H9 (cell line): Measurements from ENCODE around the gene ITPR1. TPM values are rescaled to one million over a fixed set of nuclear protein-coding genes. Genes with fewer than 3 reads are reported as not detected.

Experiments used
- DNase-seq: peaks from one replicate; pipeline ENCODE4 v3.0.0-alpha.2; 2017
- H2AFZ ChIP-seq: one replicate; pipeline ENCODE4 v1.6.1; 2013; ENCODE audit warnings: mild to moderate bottlenecking, low read length, control low read depth, moderate library complexity
- H2AK5ac ChIP-seq: 2 replicates; pipeline ENCODE4 v1.6.1; 2013; ENCODE audit warnings: low read length, control low read depth, mixed read lengths; ENCODE audit not compliant: insufficient read length
- H2BK120ac ChIP-seq: one replicate; pipeline ENCODE4 v1.6.1; 2013; ENCODE audit warnings: low read depth, mild to moderate bottlenecking, low read length, control low read depth, inconsistent platforms; ENCODE audit not compliant: poor library complexity, severe bottlenecking
- H2BK12ac ChIP-seq: 2 replicates; pipeline ENCODE4 v1.6.1; 2013; ENCODE audit warnings: low read length, control low read depth, mixed read lengths, low read depth; ENCODE audit not compliant: insufficient read length
- H2BK15ac ChIP-seq: 2 replicates; pipeline ENCODE4 v1.6.1; 2013; ENCODE audit warnings: low read depth, low read length, control low read depth
- H2BK20ac ChIP-seq: one replicate; pipeline ENCODE4 v1.6.1; 2013; ENCODE audit warnings: low read depth, mild to moderate bottlenecking, low read length, control low read depth, inconsistent platforms; ENCODE audit not compliant: poor library complexity, severe bottlenecking
- H2BK5ac ChIP-seq: 2 replicates; pipeline ENCODE4 v1.6.1; 2013; ENCODE audit warnings: low read length, control low read depth, mixed read lengths; ENCODE audit not compliant: insufficient read length
- H3K14ac ChIP-seq: 2 replicates; pipeline ENCODE4 v1.6.1; 2013; ENCODE audit warnings: low read length, control low read depth; ENCODE audit not compliant: insufficient read depth
- H3K18ac ChIP-seq: 2 replicates; pipeline ENCODE4 v1.6.1; 2013; ENCODE audit warnings: low read depth, mild to moderate bottlenecking, mixed read lengths, low read length, control low read depth; ENCODE audit not compliant: insufficient read length
- H3K23ac ChIP-seq: 2 replicates; pipeline ENCODE4 v1.6.1; 2013; ENCODE audit warnings: low read length, control low read depth, mixed read lengths, low read depth; ENCODE audit not compliant: insufficient read length
- H3K23me2 ChIP-seq: 2 replicates; pipeline ENCODE4 v1.6.1; 2013; ENCODE audit warnings: low read depth, mild to moderate bottlenecking, mixed read lengths, low read length, control low read depth; ENCODE audit not compliant: insufficient read length, poor library complexity, severe bottlenecking
- H3K27ac ChIP-seq: 2 replicates; pipeline ENCODE4 v1.5.1; 2013; ENCODE audit warnings: low read length, control low read depth, mixed read lengths, low read depth; ENCODE audit not compliant: insufficient read length
- H3K27me3 ChIP-seq: 2 replicates; pipeline ENCODE4 v1.6.1; 2013; ENCODE audit warnings: low read length, control low read depth, inconsistent platforms; ENCODE audit not compliant: insufficient read depth
- H3K4ac ChIP-seq: 2 replicates; pipeline ENCODE4 v1.6.1; 2013; ENCODE audit warnings: low read depth, mild to moderate bottlenecking, control low read depth, inconsistent platforms, low read length, moderate library complexity
- H3K4me1 ChIP-seq: 2 replicates; pipeline ENCODE4 v1.6.1; 2013; ENCODE audit warnings: low read length, control low read depth, inconsistent platforms; ENCODE audit not compliant: insufficient read depth
- H3K4me2 ChIP-seq: 2 replicates; pipeline ENCODE4 v1.6.1; 2013; ENCODE audit warnings: low read length, control low read depth, mixed read lengths; ENCODE audit not compliant: insufficient read length, insufficient read depth
- H3K56ac ChIP-seq: 2 replicates; pipeline ENCODE4 v1.6.1; 2013; ENCODE audit warnings: low read depth, mild to moderate bottlenecking, mixed read lengths, low read length, control low read depth; ENCODE audit not compliant: insufficient read length
- H3K79me1 ChIP-seq: 2 replicates; pipeline ENCODE4 v1.6.1; 2013; ENCODE audit warnings: low read depth, mild to moderate bottlenecking, moderate library complexity, low read length, control low read depth, inconsistent platforms; ENCODE audit not compliant: insufficient read depth, poor library complexity, severe bottlenecking
- H3K79me2 ChIP-seq: 2 replicates; pipeline ENCODE4 v1.6.1; 2013; ENCODE audit warnings: low read length, control low read depth, inconsistent platforms; ENCODE audit not compliant: insufficient read depth
- H3K9ac ChIP-seq: 2 replicates; pipeline ENCODE4 v1.6.1; 2013; ENCODE audit warnings: low read length, control low read depth, mixed read lengths; ENCODE audit not compliant: insufficient read length; ENCODE audit errors: extremely low read depth
- H3K9me3 ChIP-seq: one replicate; pipeline ENCODE4 v1.6.1; 2013; ENCODE audit warnings: low read depth, low read length, inconsistent platforms; ENCODE audit not compliant: control insufficient read depth
- H3T11ph ChIP-seq: one replicate; pipeline ENCODE4 v1.6.1; 2013; ENCODE audit warnings: mild to moderate bottlenecking, low read length, control low read depth, inconsistent platforms
- H4K20me1 ChIP-seq: one replicate; pipeline ENCODE4 v1.6.1; 2013; ENCODE audit not compliant: control insufficient read depth, insufficient read length, insufficient read depth
- H4K5ac ChIP-seq: 2 replicates; pipeline ENCODE4 v1.6.1; 2013; ENCODE audit warnings: low read depth, mild to moderate bottlenecking, mixed read lengths, low read length, control low read depth; ENCODE audit not compliant: insufficient read length
- H4K8ac ChIP-seq: replicated peaks from 2 replicates; pipeline ENCODE4 v1.6.1; 2013; ENCODE audit warnings: low read length, control low read depth, mixed read lengths, low read depth; ENCODE audit not compliant: insufficient read length
- H4K91ac ChIP-seq: 2 replicates; pipeline ENCODE4 v1.6.1; 2013; ENCODE audit warnings: low read depth, mild to moderate bottlenecking, moderate library complexity, mixed read lengths, low read length, control low read depth; ENCODE audit not compliant: insufficient read length
- H3K27ac Mint-ChIP-seq, 3 experiments: 2 replicates in 2 of 3; 3 replicates in 1 of 3; pipeline ENCODE4 v1.8.0; 2020 to 2021; ENCODE audit warnings: mixed read lengths in 3 of 3, mild to moderate bottlenecking in 1 of 3, moderate library complexity in 1 of 3
- H3K27me3 Mint-ChIP-seq: 2 replicates; pipeline ENCODE4 v1.8.0; 2021; ENCODE audit warnings: low read depth, mild to moderate bottlenecking, moderate library complexity, mixed read lengths
- H3K36me3 Mint-ChIP-seq, 3 experiments: 2 replicates in 2 of 3; 3 replicates in 1 of 3; pipeline ENCODE4 v1.8.0; 2020 to 2021; ENCODE audit warnings: low read depth in 3 of 3, mixed read lengths in 3 of 3; ENCODE audit not compliant: insufficient read depth in 1 of 3
- H3K4me1 Mint-ChIP-seq, 2 experiments: 2 replicates each; pipeline ENCODE4 v1.8.0; 2020; ENCODE audit warnings: mixed read lengths in 2 of 2
- H3K4me3 Mint-ChIP-seq, 2 experiments: 2 replicates in 1 of 2; 3 replicates in 1 of 2; pipeline ENCODE4 v1.8.0; 2020 to 2021; ENCODE audit warnings: mild to moderate bottlenecking in 2 of 2, mixed read lengths in 2 of 2, moderate library complexity in 1 of 2
- H3K9me3 Mint-ChIP-seq, 2 experiments: 2 replicates in 1 of 2; 3 replicates in 1 of 2; pipeline ENCODE4 v1.8.0; 2020; ENCODE audit warnings: mild to moderate bottlenecking in 2 of 2, mixed read lengths in 2 of 2, moderate library complexity in 1 of 2
- CTCF ChIP-seq: fragments of 200-600 bp; sonication (generic); conservative IDR thresholded peaks from 3 replicates; pipeline ENCODE4 v1.8.0; 2021; ENCODE audit warnings: antibody characterized with exemption, mild to moderate bottlenecking
- WGBS: extraction: QIAGEN DNeasy Blood & Tissue Kit; methylation state at CpG from one replicate; pipeline ENCODE4 v1.1.7; 2013; ENCODE audit warnings: missing lambda C conversion rate, low lambda C conversion rate, mixed read lengths; ENCODE audit not compliant: insufficient read length; ENCODE audit errors: extremely low coverage; 5-methylcytosine and 5-hydroxymethylcytosine counted together
- total RNA-seq: library from RNA; stranded (reverse); gene quantifications from 2 replicates; pipeline ENCODE4 v1.2.1, GENCODE V29; 2021

ITPR1 gene
- total RNA-seq, 1 experiment from 2014 or later = 4.2 TPM

GRCh38 chr3:4806535-4807108 is 313.5 kb downstream of the ITPR1 start:
- Histone ChIP-seq H4K20me1 (no peaks in the 10 kb centered on the region), H4K8ac (no peak overlapping the region)
- no peaks in the 10 kb centered on the region for H3K4me1 Mint-ChIP-seq

More at GRCh38 chr3:4806535-4807108, 313.5 kb downstream of the ITPR1 start:
- Histone ChIP-seq H3K79me1 (no peaks in the 10 kb centered on the region), H3K23ac (no peak overlapping the region), H3K9ac (no peak overlapping the region), H3K18ac (no peak overlapping the region), H2BK12ac (no peak overlapping the region), H3K9me3 (no peaks in the 10 kb centered on the region), H3K4me1 (no peaks in the 10 kb centered on the region), H3K56ac (no peak overlapping the region), H2BK120ac (no peak overlapping the region), H3K4ac (no peak overlapping the region), H3K23me2 (no peaks in the 10 kb centered on the region), H3K14ac (no peak overlapping the region), H2BK5ac (no peak overlapping the region), H3T11ph (no peak overlapping the region), H3K27me3 (no peaks in the 10 kb centered on the region), H2BK15ac (no peak overlapping the region), H3K27ac (no peak overlapping the region), H4K5ac (no peak overlapping the region), H3K4me2 (no peak overlapping the region), H2BK20ac (no peak overlapping the region), H2AFZ (no peak overlapping the region), H2AK5ac (no peak overlapping the region), H3K79me2 (no peaks in the 10 kb centered on the region), H4K91ac (no peak overlapping the region)
- H3K36me3 Mint-ChIP-seq = no peaks in the 10 kb centered on the region; a peak in 1 of 7 replicates
- DNase-seq = no peak
- H3K27me3 Mint-ChIP-seq = no peaks in the 10 kb centered on the region
- TF ChIP-seq CTCF = no peak
- no CpG with 5 or more reads among the region's 6 CpGs for WGBS
- no peak overlapping the region for H3K27ac Mint-ChIP-seq
- no peak overlapping the region for H3K4me3 Mint-ChIP-seq
- H3K9me3 Mint-ChIP-seq = no peaks in the 10 kb centered on the region
